Vagina (tissue), 2 donors: ENCODE results near the gene PLBD1. TPM values are rescaled to one million over a fixed set of nuclear protein-coding genes. Genes with fewer than 3 reads are reported as not detected.
A peak's percentile ranks its signal among the peaks of the same experiment; 100 is the strongest.

Experiments
- DNase-seq, 2 donors: peaks; one replicate each; pipeline ENCODE4 v3.0.0-alpha.2; 2017; ENCODE audit errors: extremely low spot score in 2 of 2
- H3K27ac ChIP-seq: fragments of 200-600 bp; sonication (generic); one replicate; pipeline ENCODE4 v1.5.1; 2019
- H3K27me3 ChIP-seq: fragments of 200-600 bp; sonication (generic); one replicate; pipeline ENCODE4 v1.5.1; 2019
- H3K36me3 ChIP-seq, 2 donors: fragments of 200-600 bp; sonication (generic); one replicate each; pipeline ENCODE4 v1.5.1; 2017 to 2019
- H3K4me1 ChIP-seq: fragments of 200-600 bp; sonication (generic); one replicate; pipeline ENCODE4 v1.5.1; 2019
- H3K4me3 ChIP-seq, 2 donors: fragments of 200-600 bp; sonication (generic); 1 replicate in 1 of 2; 2 replicates in 1 of 2; pipeline ENCODE4 v1.5.1; 2016 to 2019
- H3K9me3 ChIP-seq: fragments of 200-600 bp; sonication (generic); one replicate; pipeline ENCODE4 v1.5.1; 2019
- POLR2A ChIP-seq, 2 donors: fragments of 450-650 bp; IDR thresholded peaks; one replicate each; pipeline ENCODE4 v1.6.1; 2017; ENCODE audit warnings: antibody characterized with exemption in 2 of 2, mild to moderate bottlenecking in 2 of 2, moderate library complexity in 2 of 2
- POLR2AphosphoS5 ChIP-seq, 2 donors: sonication (generic); formaldehyde crosslinking; IDR thresholded peaks; one replicate each; pipeline ENCODE4 v1.9.0; 2017; ENCODE audit warnings: antibody characterized with exemption in 2 of 2, mild to moderate bottlenecking in 2 of 2, low read depth in 1 of 2; ENCODE audit not compliant: insufficient read depth in 1 of 2
- intact Hi-C: fragments of 100-400 bp; cut with DNase I; formaldehyde crosslinking; loops from one replicate; pipeline ENCODE4 v1.15.1; 2023
- total RNA-seq: library from RNA; depleted of rRNA; stranded (reverse); fragments of >200 nt; gene quantifications from one replicate; pipeline ENCODE4 v1.2.3, GENCODE V29; 2016
- TF ChIP-seq, protein P1 (sequence below), 3 experiments: fragments of 450-650 bp in 2 of 3; fragments of 200-600 bp in 1 of 3; sonication (generic) in 1 of 3; IDR thresholded peaks; one replicate each; pipeline ENCODE4 v1.5.1; 2017 to 2019; ENCODE audit warnings: antibody characterized with exemption in 3 of 3, mild to moderate bottlenecking in 2 of 3, moderate library complexity in 2 of 3

The PLBD1 gene
- total RNA-seq, 1 donor from 2014 or later = 29.0 TPM

DNA sequence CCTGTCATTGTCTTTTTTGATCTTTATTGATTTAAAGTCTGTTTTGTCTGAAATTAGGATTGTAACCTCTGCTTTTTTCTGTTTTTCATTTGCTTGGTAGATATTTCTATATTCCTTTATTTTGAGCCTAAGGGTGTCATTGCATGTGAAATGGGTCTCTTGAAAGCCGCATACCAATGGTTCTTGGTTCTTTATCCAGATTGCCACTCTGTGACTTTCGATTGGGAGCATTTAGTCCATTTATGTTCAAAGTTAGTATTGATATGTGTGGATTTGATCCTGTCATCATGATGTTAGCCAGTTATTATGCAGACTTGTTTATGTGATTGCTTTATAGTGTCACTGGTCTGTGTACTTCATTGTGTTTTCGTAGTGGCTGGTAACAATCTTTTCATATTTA is 29.8 kb upstream of the PLBD1 start:
- Histone ChIP-seq H3K4me3 (no peak overlapping the region), H3K27ac (no peak overlapping the region), H3K27me3 (no peaks in the 10 kb centered on the region), H3K36me3 (no peaks in the 10 kb centered on the region), H3K9me3 (no peaks in the 10 kb centered on the region), H3K4me1 (no peaks in the 10 kb centered on the region)
- DNase-seq = no peak
- TF ChIP-seq, protein P1, sequence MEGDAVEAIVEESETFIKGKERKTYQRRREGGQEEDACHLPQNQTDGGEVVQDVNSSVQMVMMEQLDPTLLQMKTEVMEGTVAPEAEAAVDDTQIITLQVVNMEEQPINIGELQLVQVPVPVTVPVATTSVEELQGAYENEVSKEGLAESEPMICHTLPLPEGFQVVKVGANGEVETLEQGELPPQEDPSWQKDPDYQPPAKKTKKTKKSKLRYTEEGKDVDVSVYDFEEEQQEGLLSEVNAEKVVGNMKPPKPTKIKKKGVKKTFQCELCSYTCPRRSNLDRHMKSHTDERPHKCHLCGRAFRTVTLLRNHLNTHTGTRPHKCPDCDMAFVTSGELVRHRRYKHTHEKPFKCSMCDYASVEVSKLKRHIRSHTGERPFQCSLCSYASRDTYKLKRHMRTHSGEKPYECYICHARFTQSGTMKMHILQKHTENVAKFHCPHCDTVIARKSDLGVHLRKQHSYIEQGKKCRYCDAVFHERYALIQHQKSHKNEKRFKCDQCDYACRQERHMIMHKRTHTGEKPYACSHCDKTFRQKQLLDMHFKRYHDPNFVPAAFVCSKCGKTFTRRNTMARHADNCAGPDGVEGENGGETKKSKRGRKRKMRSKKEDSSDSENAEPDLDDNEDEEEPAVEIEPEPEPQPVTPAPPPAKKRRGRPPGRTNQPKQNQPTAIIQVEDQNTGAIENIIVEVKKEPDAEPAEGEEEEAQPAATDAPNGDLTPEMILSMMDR (IDR thresholded peaks at IDR 0.05) = no peak
- TF ChIP-seq POLR2AphosphoS5 (IDR thresholded peaks at IDR 0.05; ENCODE audit: insufficient read depth in 1 of 2, low read depth in 1 of 2) = no peak
- TF ChIP-seq POLR2A (IDR thresholded peaks at IDR 0.05) = no peak
- intact Hi-C loops = no loop called here

GRCh38 chr12:14591719-14592118 is 24.0 kb upstream of the PLBD1 start:
- DNase-seq = no peak
- Histone ChIP-seq H3K4me3 (no peak overlapping the region), H3K9me3 (no peaks in the 10 kb centered on the region), H3K36me3 (no peaks in the 10 kb centered on the region), H3K27ac (no peak overlapping the region), H3K4me1 (no peaks in the 10 kb centered on the region), H3K27me3 (no peaks in the 10 kb centered on the region)
- no peak for TF ChIP-seq POLR2AphosphoS5 (IDR thresholded peaks at IDR 0.05; ENCODE audit: insufficient read depth in 1 of 2, low read depth in 1 of 2)
- TF ChIP-seq POLR2A (IDR thresholded peaks at IDR 0.05) = no peak
- TF ChIP-seq, protein P1 (IDR thresholded peaks at IDR 0.05) = no peak
- intact Hi-C loops = no loop called here

DNA sequence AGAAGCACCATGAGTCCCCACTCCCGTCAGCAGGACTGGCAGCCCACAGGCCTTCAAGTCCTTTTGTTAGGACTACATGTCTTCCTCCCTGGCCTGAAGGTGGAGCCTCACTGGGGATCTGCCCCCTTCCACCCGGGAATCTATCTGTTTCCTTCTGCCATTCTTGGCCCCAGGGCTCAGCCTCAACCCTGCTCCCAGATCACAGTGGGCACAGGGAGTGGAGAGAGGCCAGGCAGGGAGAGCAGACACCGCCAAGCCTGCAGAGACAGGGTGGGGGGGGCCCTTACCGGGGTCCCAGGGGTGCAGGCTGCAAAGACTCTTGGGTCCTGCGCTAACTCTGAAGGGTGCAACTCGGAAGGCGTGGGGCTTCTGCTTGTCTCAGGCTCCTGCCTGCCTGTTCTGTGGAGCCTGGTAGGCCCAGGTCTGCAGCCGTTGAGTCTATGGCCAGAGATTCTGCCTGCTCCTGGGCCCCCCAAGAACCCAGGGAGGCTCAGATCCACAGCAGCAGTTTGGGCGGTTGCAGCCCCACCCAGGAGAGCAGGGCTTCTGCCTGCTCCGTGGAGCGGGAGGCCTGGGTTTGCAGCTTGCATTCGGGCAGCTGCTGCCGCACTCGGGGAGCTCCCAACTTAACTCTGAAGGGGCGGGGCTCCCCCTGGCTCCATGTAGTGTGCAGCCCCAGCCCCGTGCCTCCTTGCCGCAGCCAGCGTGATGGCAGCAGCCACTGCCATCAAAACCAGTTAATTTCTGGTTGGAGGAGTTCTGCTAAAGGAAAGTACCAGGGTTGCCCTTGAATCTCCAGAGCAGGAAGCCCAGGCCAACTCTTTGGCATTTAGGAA is 21.7 kb upstream of the PLBD1 start:
- H3K36me3 ChIP-seq = no peaks in the 10 kb centered on the region
- no peaks in the 10 kb centered on the region for H3K4me1 ChIP-seq
- H3K27ac ChIP-seq = no peak overlapping the region
- H3K9me3 ChIP-seq = no peaks in the 10 kb centered on the region
- H3K4me3 ChIP-seq = no peak overlapping the region
- TF ChIP-seq POLR2AphosphoS5 (IDR thresholded peaks at IDR 0.05; ENCODE audit: insufficient read depth in 1 of 2, low read depth in 1 of 2) = no peak
- TF ChIP-seq, protein P1 (IDR thresholded peaks at IDR 0.05) = no peak
- TF ChIP-seq POLR2A (IDR thresholded peaks at IDR 0.05) = no peak
- no peaks in the 10 kb centered on the region for H3K27me3 ChIP-seq
- intact Hi-C loops = no loop called here
- peak in 1 of 2 donors; percentile 54 for DNase-seq

DNA sequence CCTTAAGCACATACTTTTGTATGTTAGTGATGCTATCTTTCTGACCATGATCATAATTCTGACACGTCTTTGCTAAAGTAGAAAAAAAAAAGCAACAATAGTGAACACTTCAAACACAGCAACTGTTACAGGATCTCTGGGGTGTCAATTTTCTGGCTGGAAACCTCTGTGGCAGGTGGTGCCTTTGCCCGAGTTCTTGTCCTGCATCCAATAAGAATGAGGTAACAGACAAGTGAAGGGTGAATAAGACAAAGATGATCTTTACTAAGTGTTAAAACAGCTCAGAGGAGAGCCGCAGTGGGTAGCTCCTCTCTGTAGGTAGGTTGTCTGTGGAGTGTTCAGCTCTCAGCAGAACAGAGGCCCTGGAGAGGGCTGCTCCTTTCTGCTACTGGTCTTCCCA is 20.9 kb upstream of the PLBD1 start:
- Histone ChIP-seq H3K36me3 (no peaks in the 10 kb centered on the region), H3K9me3 (no peaks in the 10 kb centered on the region), H3K4me1 (no peaks in the 10 kb centered on the region), H3K27me3 (no peaks in the 10 kb centered on the region), H3K27ac (no peak overlapping the region), H3K4me3 (no peak overlapping the region)
- intact Hi-C loops = no loop called here
- no peak for TF ChIP-seq POLR2A (IDR thresholded peaks at IDR 0.05)
- no peak for TF ChIP-seq POLR2AphosphoS5 (IDR thresholded peaks at IDR 0.05; ENCODE audit: insufficient read depth in 1 of 2, low read depth in 1 of 2)
- TF ChIP-seq, protein P1 (IDR thresholded peaks at IDR 0.05) = no peak
- no peak for DNase-seq

DNA sequence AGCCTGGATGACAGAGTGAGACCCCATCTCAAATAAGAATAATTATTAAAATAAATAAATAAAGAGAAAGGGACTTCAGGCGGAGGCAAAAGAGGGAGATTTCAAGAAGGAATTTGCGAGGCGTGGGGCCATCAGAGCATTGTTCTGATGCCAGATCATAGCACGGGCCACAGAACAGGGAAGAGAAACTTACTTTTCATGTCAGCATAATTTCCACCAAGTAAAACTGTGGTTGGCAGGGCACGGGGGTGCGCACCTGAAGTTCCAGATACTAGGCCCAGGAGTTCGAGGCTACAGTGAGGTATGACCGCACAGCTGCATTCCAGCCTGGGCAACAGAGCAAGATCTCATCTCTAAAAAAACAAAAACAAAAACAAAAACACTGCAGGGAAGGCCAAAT is 11.0 kb upstream of the PLBD1 start:
- Histone ChIP-seq H3K27ac (no peak overlapping the region), H3K4me1 (peaks cover 3% of the 10 kb centered on the region), H3K9me3 (no peaks in the 10 kb centered on the region), H3K36me3 (no peaks in the 10 kb centered on the region), H3K27me3 (no peaks in the 10 kb centered on the region), H3K4me3 (no peak overlapping the region)
- intact Hi-C loops = no loop called here
- DNase-seq = no peak
- TF ChIP-seq POLR2AphosphoS5 (IDR thresholded peaks at IDR 0.05; ENCODE audit: insufficient read depth in 1 of 2, low read depth in 1 of 2) (no peak), POLR2A (IDR thresholded peaks at IDR 0.05) (no peak)
- TF ChIP-seq, protein P1 (IDR thresholded peaks at IDR 0.05) = no peak
